Midbrain (tissue), 1 donor: ENCODE data around the gene SPPL2B.
"Not testable (repeated sequence)": the region's sequence is repeated elsewhere in the genome, so short reads cannot be mapped to it uniquely, and the experiment has no call there.

ENCODE experiments used
- DNase-seq: peaks from one replicate; lab custom pipeline; 2025; lab: John Stamatoyannopoulos, UW

SPPL2B gene

GRCh38 chr19:2338055-2338615, 9.7 kb downstream of the SPPL2B start:
- DNase-seq, result no peak

GRCh38 chr19:2338751-2339643, 10.5 kb downstream of the SPPL2B start:
- no peak for DNase-seq

GRCh38 chr19:2339644-2340310, 11.3 kb downstream of the SPPL2B start:
- no peak for DNase-seq

GRCh38 chr19:2340496-2341243, 12.2 kb downstream of the SPPL2B start:
- no peak for DNase-seq

- DNase-seq, result no peak
These were observed 12.8 kb downstream of the SPPL2B start for GRCh38 chr19:2341244-2341751.

- no peak for DNase-seq
These were observed 13.5 kb downstream of the SPPL2B start for GRCh38 chr19:2341982-2342381.

GRCh38 chr19:2342656-2343288, 14.3 kb downstream of the SPPL2B start:
- DNase-seq, result no peak

- no peak for DNase-seq
These were observed 15.0 kb downstream of the SPPL2B start for GRCh38 chr19:2343289-2343982.

- no peak for DNase-seq
These were observed 15.9 kb downstream of the SPPL2B start for GRCh38 chr19:2344381-2344870.

- no peak for DNase-seq
These were observed 16.6 kb downstream of the SPPL2B start for GRCh38 chr19:2345076-2345475.

GRCh38 chr19:2345794-2346663, 17.5 kb downstream of the SPPL2B start:
- no peak for DNase-seq

- not testable (repeated sequence) for DNase-seq
These were observed 21.3 kb downstream of the SPPL2B start for GRCh38 chr19:2349818-2350217.

- DNase-seq, result no peak
These were observed 22.2 kb downstream of the SPPL2B start for GRCh38 chr19:2350656-2351055.

GRCh38 chr19:2351591-2351990, 23.1 kb downstream of the SPPL2B start:
- no peak for DNase-seq

- DNase-seq, result no peak
These were observed 23.6 kb downstream of the SPPL2B start for GRCh38 chr19:2352121-2352520.

GRCh38 chr19:2353159-2353886, 24.8 kb downstream of the SPPL2B start:
- no peak for DNase-seq

GRCh38 chr19:2353887-2354592, 25.6 kb downstream of the SPPL2B start:
- no peak for DNase-seq

GRCh38 chr19:2354670-2355069, 26.2 kb downstream of the SPPL2B start:
- DNase-seq, result no peak
